Uterus (tissue), 2 donors: ENCODE results near the gene ZC3H18.

Source experiments
- POLR2A ChIP-seq, 2 donors: fragments of 450-650 bp; IDR thresholded peaks; one replicate each; pipeline ENCODE4 v1.6.1; 2016; ENCODE audit warnings: antibody characterized with exemption in 2 of 2, mild to moderate bottlenecking in 1 of 2, moderate library complexity in 1 of 2
- TF ChIP-seq, protein P1 (sequence below), 4 experiments: fragments of 200-600 bp in 2 of 4; fragments of 450-650 bp in 2 of 4; sonication (generic) in 2 of 4; IDR thresholded peaks; one replicate each; pipeline ENCODE4 v1.5.1; 2016 to 2019; ENCODE audit warnings: antibody characterized with exemption in 4 of 4, mild to moderate bottlenecking in 2 of 4, moderate library complexity in 1 of 4

DNA sequence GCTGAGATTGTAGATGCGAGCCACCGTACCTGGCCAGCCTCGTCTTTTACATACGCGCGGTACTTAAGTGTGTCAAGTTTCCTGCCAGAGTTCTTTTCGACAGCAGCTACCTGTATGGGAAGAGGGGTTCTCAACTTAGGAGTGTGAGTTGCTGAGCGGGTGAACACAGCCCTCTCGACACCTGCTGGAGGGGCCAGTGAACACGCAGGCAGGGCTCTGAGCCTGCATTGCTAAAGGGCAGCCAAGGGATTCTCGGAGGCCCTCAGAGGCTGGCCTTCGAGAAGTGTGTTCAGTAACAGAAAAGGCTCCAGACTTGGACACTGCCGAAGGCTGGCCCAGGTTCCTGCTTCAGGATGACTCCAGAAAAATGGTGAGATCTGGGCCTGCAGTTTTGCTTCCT is 6.1 kb downstream of the ZC3H18 start:
- TF ChIP-seq, protein P1, sequence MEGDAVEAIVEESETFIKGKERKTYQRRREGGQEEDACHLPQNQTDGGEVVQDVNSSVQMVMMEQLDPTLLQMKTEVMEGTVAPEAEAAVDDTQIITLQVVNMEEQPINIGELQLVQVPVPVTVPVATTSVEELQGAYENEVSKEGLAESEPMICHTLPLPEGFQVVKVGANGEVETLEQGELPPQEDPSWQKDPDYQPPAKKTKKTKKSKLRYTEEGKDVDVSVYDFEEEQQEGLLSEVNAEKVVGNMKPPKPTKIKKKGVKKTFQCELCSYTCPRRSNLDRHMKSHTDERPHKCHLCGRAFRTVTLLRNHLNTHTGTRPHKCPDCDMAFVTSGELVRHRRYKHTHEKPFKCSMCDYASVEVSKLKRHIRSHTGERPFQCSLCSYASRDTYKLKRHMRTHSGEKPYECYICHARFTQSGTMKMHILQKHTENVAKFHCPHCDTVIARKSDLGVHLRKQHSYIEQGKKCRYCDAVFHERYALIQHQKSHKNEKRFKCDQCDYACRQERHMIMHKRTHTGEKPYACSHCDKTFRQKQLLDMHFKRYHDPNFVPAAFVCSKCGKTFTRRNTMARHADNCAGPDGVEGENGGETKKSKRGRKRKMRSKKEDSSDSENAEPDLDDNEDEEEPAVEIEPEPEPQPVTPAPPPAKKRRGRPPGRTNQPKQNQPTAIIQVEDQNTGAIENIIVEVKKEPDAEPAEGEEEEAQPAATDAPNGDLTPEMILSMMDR (IDR thresholded peaks at IDR 0.05), result no peak
- no peak for TF ChIP-seq POLR2A (IDR thresholded peaks at IDR 0.05)
